ENCODE measurements around the gene THSD4.

THSD4 gene

DNA sequence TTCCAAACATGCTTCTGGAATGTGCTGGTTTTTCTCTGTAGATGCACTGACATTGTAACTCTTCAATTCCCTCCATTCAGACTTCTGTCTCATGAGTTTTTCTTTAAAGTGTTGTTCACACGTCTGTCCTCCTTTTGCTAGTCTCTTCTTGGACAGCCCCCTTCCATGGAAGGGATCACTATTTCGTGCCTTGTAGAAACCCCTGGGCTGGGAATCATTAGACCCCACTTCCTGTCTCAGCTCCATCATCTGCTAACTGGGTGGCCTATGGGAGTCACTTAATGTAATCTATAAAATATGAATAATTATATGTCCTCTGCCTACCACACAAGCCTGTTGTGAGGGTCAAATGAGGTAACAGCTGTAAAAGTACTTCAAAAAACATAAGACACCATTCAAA, 110.6 kb downstream of the THSD4 start:
- DNase-seq (ENCODE audit: low read depth) = no peak

DNA sequence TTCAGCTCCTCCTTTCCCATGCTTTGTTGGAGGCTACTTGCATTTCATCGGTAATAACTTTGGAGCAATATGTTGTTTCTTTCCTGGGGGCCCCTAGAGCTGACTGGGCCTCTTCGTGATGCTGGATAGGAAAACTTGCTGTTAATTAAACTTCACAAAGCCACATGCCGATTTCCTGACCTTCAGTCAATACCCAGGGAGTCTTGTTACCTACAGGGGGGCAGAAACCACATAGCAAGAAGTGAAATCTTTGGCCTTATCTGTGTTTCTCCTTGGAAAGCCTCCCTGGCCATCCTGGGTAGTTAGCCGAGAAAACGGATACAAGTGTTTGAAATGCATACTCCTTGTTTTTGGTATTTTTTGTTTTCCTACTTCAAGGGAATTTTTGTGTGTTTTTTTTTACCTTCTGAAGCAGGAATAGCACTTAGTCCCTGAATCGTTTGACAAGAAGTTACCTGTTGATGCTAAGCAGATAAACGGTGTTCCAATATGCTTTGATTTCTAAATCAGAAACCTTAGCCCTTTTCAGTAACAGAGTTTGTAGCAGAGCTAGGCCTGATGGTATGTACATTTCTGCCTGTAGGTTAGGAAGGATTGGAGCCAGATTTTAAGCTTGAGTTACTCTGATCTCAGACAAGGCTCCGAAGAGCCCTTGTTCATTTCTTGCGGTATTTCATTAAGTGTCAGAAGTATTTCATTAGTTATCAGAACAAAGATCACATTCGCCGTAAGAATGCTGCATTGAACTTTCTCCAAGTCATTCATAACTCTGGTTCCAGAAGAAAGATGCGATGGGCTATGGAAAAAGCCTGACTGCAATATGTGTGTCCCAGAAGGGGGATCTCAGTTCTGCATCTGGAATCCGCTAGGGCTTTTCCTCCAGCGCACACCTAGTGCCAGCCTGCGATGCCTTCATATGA, 111.5 kb downstream of the THSD4 start:
- no peak for DNase-seq (ENCODE audit: low read depth)

DNA sequence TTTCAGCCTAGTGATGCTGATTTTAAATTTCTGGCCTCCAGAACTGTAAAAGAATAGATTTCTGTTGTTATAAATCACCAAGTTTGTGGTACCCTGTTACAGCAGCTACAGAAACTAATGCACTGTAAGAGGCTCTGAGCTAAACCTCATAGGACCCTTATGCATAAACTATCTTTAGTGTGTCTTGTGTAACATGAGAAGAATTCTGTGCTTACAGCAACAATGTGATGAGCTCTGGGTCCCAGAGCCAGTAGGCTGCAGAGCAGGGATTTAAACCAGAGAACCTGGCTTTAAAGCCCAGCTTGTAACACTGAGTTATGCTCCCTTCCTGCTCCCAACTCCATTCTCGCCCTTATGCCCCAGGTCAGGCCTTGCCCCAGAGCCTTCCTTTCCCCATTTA, 113.1 kb downstream of the THSD4 start:
- DNase-seq (ENCODE audit: low read depth) = no peak

DNA sequence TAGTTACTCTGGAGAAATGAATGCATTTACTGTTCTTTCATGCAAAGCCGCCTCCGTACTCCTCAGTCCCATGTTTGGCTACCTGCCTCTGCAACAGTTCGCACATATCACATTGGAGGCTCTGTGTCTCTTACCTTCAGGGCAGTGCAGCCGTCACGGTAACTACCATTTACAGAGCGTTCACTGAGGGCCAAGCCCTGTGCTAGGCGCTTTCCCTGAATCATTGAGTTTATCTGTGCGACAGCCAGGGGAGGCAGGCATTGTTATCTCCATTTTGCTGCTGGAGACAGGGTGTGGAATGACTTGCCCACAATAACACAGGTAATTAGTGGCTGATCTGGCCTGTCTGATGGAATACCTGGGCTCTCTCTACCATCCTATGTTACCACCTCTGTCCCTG, 115.0 kb downstream of the THSD4 start:
- DNase-seq (ENCODE audit: low read depth) = no peak

DNA sequence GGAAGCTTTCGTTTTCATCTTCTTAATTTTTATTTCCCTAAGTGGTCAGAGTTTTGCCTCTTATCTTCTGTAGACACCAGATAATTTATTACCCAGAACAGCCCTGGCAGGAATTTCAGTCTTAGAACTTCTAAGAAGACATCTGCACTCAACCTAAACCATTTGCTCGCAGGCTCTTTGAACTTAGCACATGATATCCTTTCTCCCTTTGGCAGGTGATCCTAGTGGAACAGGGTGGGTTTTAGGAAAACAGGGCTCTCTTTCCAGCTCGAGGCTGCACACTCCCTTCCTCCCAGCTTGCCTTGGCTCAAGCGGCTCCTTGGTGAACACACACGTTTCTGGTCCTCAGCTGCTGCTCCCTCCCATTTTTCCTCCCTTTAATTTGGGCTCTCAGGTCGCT, 116.5 kb downstream of the THSD4 start:
- DNase-seq (ENCODE audit: low read depth) = no peak

DNA sequence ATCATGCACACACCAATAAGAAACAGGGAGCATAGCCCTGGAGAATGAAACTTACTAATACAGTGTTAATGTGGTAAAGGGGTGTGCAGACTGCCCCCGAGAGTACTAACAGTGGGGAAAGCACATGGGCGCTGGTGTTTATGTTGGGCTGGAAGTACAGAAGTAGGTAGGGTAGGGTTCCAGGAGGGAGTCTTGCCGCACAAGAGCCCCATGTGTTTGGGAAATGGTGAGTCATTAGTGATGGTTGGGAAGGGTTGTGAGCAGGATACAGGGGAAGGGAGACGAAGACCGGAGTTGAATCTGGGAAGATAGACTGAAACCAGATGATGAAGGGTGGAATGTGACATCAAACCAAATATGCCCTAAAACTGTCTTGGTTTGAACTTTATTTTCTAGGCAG, 117.1 kb downstream of the THSD4 start:
- no peak for DNase-seq (ENCODE audit: low read depth)

DNA sequence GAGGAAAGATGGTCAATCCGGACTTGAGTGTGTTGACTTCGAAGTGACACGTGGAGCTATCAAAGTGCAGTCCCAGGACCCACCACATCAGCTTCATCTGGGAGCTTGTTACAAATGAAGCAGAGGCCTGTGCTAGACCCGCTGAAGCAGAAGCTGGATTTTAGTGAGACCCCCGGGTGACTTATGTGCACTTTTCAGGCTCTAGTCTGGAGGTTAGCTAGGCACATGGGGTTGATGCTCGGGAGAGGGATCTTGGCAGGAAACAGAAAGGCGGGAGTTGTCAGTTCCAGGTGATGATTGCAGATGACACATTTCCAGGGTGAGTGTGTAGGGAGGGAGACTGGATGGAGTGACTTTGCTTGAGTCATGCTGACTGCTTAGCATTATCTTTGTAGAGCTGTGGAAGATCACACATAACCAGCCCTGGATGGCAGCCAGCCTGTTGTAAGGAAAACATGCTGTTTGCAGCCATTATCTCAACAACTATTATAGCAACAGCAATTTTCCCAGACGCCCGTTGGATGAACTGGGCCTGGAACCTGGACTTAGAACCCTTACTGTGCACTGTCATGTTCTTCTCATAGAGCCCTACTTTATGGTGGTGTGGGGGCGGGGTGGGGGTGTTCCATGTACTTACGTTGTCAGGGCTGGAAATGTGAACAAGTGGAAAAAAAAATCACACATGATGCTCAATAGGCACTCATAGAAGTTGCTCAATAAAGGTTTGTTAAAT, 122.4 kb downstream of the THSD4 start:
- no peak for DNase-seq (ENCODE audit: low read depth)

DNA sequence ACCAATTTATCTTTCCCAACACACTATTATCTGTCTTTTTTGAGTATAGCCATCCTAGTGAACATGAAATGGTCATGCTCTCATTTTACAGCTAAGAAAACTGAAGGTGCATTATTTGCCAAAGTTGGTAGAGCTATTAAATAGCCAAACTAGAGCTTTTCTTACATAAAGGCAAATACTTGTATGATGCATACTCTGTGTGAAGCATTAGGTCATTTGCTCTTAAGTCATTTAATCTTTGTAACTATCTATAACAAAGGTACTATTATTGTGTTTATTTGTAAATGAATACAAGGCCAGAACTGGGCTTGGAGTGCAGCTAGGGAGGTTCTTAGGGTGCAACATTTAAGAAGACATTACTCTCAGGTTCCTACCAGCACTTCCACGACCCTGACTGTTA, 123.7 kb downstream of the THSD4 start:
- no peak for DNase-seq (ENCODE audit: low read depth)

DNA sequence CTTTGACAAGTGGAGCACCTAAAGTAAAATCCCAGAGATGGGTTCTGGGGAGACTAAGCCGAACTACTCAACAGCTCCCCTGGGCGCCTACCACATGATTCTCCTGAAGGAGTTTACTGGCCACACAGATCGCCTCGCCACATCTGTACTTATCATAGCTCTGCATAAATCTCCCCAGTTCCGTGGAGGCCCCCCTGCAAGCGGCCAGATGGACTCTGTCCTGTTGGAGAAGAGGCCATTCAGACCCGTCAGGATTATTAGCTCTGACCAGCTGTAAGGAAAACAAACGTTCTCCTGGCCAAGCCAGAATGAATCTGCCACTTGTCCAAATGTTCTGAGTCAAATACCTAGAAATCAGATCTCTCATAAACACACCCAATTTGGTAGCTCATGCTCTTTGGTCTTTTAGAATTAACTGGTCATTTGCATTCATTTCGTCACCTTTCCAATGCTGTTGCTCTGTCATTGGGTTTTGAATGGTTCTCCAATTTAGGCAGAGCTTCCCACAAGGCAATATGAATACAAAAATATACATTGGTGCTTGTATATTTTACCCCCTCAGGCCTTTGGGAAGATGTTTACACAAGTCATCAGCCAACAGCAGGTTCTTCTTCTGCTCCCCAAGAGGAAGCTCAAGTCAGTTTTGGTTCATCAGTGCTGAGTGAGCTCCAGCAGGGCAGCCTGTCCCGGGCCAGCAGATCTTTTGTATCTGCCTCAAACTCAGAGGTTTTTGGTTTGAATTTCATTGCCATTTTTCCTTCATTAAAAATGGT, 124.5 kb downstream of the THSD4 start:
- DNase-seq (ENCODE audit: low read depth) = no peak

DNA sequence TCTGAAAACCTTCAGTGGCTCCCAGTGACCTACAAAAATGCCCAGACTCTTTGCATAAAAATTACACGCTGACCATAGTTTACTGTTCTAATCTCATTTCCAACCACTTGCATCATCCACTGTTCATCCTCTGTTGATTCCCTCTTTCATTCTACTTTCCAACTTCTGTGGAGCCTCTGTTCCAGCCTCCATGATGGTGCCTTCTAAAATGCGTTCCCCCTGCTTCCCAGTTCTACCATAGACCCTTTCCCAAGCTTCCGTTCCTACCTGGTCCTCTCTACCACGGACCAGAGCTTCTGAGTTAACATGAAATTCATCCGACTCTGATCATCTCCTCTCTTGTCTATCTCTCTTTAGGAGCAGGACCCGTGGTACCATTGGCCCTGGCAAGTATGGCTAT, 127.0 kb downstream of the THSD4 start:
- no peak for DNase-seq (ENCODE audit: low read depth)

DNA sequence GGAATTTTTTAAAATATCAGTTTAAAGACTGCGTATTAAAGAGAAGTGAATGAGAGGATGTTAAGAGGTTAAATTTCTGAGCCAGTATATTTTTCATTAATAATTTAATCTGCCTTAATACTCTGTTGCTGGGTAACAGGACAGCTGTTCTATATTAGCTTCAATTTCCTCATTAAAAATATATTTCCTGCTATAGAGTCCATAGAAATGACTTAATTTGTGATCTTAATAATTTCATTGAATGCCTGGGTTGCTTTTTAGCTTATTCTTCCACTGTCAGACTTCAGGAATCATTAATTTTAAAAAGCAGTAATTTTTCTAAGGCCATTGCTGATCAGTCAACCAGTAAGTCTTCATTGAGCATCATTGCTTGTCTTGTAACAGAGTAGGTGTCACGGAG, 129.0 kb downstream of the THSD4 start:
- DNase-seq (ENCODE audit: low read depth) = no peak

DNA sequence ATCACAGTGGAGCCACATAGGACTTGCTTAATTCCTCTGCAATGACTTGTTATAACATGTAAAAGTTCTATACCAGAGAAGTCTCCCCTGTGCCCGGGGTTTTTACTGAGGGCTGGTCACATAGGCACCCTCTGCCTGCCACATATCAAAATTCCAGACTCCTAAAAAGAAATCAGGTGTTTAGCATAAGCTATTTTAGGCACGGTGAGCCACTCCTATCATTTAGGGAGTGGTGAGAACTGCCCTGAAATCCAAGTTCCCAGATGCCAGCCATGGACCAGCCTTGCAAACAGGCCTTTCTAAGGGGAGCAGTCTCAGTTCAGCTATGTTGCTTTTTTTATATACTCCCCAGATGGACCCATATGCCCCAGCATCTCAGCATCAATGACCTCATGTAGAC, 130.3 kb downstream of the THSD4 start:
- DNase-seq (ENCODE audit: low read depth) = no peak

DNA sequence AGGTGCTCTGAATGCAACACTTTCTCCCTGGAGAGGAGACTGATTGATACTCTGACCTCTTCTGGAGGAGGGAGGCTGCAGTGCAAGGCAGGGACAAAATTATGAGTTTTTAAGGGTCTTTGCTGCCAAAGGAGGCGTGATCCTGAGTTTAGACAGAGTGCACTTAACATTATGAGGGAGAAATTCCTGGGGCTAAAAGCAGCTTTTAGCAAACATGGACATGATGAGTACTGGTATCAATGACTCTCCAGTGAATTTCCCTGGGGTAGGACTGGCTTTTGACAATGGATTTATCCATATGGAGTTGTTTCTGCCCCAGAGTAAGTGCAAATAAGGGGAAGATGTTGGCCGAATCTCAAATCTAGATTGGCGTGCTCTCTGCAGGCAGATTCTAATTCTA, 133.1 kb downstream of the THSD4 start:
- DNase-seq (ENCODE audit: low read depth) = no peak

DNA sequence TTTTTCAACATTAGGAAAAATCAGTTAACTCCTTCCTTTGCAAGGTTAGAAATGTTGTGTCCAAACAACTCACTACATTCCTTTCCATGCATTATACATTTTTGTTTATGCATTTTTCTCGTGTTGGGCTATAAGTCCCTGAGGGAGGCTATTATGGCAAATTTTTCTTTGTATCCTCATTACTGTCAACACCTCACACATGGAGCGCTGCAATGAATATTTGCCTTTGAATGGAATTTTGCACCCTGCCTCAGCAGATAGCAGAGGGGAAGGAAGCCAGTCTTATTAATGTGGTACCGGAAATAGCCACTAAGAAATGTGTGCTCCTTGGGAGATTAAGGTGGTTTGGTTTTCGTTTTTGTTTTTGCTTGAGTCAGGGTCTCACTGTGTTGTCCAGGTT, 134.7 kb downstream of the THSD4 start:
- no peak for DNase-seq (ENCODE audit: low read depth)

DNA sequence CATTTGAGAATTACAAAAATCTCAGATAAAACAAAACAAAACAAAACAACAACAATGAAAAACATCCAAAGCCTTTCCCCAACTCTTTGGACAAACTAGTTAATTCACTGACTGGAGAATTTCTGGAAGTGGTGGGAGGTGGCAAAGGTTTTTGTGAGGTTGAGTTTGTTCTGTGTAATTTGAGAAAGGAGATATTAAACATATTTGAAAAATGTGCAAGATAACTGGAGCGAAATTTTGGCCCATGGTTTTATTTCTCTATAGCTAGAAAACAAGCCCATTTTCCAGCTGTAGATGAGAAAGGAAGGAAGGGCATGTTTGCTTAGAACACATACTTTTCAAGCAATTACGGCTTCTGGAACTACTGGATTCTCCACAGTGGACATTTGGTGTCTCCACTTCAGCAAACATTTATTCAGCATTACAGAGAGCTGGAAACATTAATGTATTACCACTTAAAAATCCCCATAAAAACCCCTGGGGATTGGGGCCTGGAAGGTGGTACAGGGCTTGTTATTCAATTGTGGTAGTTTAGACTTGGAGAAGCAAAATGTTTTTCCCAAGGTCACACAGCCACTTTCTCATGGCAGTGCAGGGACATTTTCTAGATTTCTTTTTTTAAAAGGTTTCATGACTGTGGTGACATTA, 135.8 kb downstream of the THSD4 start:
- no peak for DNase-seq (ENCODE audit: low read depth)

DNA sequence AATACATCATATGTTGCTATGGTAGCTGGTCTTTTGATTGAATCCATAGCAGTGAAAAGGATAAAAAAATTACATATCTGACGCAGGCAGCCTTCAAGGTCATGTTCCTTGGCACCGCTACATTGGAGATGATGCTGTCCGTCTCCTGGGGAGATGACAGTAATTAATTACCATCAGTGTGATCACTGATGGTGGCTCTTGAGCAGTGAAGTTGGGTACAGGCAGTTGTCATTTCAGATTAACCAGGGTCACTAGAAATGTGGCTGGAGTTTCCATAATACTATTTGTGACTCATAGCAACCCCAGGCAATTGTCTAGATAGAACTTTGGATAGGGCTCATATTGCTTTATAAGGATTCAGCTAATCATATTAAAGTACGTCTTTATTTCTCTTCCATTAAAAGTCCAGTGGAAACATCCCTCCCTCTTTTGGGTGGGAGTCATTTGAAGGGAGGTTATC, 136.3 kb downstream of the THSD4 start:
- no peak for DNase-seq (ENCODE audit: low read depth)

DNA sequence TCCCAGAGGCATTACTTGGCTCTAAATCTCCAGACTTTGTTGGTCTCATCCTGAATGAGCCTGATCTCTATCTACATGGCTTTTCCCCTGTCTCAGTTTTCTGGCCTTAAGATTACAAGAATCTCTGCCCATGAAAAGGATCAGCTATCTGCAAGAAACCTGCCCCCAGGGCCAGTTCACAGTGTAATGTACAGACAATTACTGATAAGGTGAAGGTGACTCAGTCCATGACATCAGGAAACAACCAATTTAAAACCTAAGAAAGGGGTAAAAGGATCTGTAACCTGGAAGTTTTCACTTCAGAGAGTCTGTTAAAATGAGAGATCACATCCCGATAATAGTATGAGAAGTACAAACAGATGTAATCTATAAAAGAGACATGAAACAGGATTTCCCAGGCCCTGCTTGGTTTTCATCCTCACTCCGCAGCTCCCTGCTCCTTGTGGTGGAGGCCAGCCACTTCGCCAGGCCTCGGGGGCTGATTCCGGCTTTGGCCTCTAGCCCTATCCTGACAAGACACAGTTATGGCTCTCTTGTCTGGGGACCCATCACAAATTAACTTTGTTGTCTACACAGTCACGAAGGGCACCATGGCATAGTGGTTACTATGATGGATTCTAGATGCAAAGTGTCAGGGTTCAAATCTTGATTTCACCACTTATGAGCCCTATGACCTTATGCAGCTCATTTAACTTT, 136.9 kb downstream of the THSD4 start:
- no peak for DNase-seq (ENCODE audit: low read depth)

DNA sequence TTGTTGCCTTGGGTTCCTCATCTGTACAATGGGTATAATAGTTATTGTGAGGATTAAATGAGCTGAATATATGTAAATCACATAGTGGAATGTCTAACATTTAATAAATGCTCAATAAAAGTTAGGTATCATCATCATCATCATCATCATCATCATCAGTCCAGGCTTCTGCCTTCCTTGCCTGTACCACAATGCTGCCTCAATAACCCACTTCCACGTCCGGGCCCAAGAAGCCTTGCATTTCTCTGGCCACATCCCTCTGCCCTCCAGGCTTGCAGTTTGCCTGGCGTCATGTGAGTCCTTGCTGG, 137.4 kb downstream of the THSD4 start:
- DNase-seq (ENCODE audit: low read depth) = no peak

DNA sequence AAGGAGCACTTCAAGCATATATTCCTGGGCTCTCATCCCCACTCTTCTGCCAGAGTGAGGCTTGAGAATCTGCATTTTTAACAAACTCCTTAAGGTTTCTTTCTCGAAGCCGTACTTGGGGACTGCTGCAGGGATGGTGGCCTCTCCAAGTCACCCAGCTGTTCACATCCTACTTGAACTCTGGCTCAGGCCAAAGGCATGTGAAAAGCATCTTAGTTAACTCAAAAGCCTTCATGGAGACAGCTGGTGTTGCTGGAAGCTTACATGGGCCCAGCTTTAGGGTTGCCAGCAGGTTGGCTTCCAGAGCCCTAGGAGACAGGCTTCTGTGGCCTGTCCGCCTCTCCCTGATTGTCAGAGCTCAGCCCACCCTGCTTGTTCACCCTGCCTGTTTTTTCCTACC, 139.2 kb downstream of the THSD4 start:
- no peak for DNase-seq (ENCODE audit: low read depth)

DNA sequence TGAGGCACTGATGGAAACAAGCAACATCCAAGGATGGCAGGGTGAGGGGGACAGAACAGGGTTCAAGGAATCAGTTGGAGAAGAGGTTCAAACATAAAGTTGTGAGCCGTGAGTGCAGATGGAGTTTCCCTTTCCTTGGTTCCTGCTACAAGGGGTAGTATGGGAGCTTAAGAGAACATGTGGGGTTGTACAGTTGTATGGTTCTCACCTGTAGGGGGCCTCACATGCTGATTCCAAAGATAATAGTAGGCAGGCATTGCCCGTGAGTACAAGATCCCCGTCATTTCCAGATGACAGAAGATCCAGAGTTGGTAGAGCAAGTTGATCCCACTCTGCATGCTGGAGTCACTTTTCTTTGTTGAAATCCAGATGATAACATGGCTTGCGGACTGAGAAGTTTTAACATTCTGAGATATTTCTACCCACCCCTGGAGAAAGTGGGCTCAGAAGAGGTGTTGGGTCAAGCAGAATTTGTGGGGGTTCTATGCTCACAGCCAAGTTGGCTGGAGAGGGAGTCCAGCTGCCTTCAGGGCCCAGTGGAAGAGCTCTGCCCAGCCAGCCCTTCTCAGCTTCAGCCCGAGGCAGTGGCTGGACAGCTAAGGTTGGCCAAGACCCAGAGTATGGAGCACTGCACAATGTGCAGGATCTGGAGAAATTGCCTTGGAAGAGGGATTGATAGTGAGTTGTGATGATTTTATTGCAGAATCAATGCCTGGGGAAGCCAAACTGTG, 141.8 kb downstream of the THSD4 start:
- no peak for DNase-seq (ENCODE audit: low read depth)

DNA sequence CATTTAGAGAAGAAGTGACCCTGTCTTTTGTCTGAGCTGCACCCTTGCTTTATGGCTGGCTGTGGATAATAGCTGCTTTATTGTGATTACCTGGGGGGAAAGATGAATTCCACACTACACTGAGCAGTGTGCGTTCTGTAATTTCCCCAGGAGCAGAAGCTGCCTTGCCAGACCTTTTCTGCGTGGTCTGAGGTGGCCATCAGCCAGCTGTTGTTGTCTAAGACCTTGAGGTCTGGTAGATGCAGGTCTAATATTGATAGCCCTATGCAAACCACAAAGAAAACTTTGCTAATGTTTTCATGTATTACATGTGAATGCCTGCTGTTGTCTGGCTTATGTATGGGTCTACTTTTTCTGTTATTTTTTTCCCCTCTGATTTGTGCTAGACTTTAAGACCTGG, 144.6 kb downstream of the THSD4 start:
- no peak for DNase-seq (ENCODE audit: low read depth)
